A549 treated with dexamethasone at 1 μM for 4 hours (cell line): ENCODE data around the gene LAMA5. TPM values are rescaled to one million over a fixed set of nuclear protein-coding genes. Genes with fewer than 3 reads are reported as not detected.

Experiments used
- total RNA-seq: library from RNA; stranded (reverse); fragments of 200-300 nt; extraction: Qiagen RNA extraction; gene quantifications from 5 replicates; pipeline ENCODE4 v1.2.3, GENCODE V29; 2022

The LAMA5 gene, protein sequence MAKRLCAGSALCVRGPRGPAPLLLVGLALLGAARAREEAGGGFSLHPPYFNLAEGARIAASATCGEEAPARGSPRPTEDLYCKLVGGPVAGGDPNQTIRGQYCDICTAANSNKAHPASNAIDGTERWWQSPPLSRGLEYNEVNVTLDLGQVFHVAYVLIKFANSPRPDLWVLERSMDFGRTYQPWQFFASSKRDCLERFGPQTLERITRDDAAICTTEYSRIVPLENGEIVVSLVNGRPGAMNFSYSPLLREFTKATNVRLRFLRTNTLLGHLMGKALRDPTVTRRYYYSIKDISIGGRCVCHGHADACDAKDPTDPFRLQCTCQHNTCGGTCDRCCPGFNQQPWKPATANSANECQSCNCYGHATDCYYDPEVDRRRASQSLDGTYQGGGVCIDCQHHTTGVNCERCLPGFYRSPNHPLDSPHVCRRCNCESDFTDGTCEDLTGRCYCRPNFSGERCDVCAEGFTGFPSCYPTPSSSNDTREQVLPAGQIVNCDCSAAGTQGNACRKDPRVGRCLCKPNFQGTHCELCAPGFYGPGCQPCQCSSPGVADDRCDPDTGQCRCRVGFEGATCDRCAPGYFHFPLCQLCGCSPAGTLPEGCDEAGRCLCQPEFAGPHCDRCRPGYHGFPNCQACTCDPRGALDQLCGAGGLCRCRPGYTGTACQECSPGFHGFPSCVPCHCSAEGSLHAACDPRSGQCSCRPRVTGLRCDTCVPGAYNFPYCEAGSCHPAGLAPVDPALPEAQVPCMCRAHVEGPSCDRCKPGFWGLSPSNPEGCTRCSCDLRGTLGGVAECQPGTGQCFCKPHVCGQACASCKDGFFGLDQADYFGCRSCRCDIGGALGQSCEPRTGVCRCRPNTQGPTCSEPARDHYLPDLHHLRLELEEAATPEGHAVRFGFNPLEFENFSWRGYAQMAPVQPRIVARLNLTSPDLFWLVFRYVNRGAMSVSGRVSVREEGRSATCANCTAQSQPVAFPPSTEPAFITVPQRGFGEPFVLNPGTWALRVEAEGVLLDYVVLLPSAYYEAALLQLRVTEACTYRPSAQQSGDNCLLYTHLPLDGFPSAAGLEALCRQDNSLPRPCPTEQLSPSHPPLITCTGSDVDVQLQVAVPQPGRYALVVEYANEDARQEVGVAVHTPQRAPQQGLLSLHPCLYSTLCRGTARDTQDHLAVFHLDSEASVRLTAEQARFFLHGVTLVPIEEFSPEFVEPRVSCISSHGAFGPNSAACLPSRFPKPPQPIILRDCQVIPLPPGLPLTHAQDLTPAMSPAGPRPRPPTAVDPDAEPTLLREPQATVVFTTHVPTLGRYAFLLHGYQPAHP (N-terminal part only)
- 196 to 490 TPM (median 420 TPM) in 5 replicates for total RNA-seq

DNA sequence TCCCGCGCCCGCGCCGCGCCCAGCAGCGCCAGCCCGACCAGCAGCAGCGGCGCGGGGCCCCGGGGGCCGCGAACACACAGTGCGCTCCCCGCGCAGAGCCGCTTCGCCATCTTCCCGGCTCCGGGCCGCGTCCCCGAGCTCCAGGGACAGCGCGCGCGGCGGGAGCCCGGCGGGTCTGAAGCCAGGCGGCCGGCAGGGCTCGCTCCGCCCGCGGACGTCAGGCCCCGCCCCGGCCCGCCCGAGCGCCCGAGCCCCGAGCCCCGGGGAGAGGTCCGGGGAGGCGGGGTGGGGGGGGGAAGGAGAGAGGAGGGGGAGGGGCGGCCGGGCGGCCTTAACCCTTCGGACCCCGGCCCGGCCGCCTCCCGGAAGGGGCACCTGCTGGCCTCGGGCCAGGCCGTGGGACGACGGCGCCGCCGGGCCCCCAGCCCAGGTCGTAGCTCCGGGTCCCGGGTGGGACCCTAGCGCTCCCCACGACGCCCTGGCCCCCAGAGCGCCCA is at the start of gene LAMA5:
Gene LAMA5 (minus strand): TSS at position 177 of the 497 bp plus-strand sequence. CDS start 67 bp downstream, at position 110.

DNA sequence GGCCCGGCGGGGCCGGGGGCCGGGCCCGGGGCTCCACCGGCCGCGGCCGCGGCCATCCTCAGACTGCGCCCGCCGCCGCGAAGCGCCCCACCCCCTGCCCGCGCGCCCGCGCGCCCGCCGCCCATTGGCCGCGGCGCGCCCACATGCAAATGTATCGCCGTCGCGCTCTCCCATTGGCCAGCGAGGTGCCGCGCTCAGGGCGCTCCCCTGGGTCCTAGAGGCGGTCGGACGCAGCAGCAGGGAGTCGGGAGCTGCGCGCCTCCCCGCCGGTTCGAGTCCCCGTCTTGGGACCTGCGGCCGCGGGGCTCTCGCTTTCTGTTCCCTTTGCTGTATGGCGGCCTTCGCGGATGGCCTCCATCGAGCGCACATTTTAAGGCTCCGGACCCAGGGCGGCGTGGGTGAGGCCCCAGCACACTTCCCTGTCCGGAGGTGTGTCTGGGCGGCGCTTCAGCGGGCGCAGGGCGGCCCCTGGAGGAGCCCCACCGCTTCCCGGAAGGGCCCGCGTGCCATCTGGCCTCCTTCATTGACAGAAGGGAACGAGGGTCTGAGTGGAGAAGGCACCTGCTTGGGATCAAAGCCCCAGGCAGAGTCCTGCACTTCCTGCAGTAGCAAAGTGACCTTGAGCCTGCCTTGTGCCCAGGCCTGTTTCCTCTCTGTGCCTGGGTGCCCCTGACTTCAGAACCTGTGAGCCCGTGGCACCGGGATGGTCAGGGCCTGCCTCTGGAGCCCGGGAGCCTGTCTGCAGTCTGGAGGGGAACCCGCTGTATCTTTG is 40.3 kb upstream of the LAMA5 start, which contains the start of gene CABLES2:
Gene CABLES2 (minus strand): TSS at position 65 of the 772 bp plus-strand sequence. CDS start 9 bp downstream, at position 56.

DNA sequence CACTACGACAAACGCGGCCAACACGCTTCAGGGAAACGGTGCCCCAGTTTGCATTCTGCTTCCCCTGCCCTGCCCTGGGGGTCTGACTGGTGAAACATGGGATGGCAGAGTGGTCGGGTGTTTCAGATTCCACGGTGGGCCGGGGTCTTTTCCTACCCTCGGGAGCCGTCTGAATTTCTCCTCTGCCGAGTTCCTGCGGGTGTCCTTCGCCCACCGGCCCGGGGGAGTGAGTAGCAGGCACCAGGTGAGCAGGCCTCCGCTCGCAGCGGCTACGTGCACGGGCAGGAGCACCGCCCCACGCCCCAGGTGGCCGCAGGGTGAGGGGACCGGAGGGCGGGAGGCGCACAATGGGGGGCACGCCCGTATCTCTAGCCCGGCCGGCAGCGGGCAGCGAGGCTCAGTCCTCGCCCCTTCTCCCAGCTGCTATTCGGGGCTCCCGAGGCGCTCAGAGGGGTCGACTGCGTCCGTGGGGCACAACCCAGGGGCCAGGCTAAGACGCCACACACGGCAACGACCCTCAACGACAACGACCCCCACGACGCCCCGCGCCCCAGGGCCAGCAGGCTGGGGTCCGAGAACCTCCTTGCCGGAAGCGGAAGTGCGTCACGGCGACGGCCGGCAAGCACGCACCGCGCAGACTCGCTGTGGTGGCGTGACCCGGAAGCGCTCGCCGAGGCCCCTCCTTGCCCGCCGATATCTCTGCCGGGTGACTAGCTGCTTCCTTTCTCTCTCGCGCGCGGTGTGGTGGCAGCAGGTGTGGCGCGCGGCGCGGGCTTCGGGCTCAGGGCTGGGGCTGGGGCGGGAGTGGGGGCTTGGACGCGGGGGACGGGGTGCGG is 19.5 kb upstream of the LAMA5 start, which contains the start of gene RPS21:
Gene RPS21 (plus strand): TSS at position 721 of the 836 bp plus-strand sequence. CDS start 236 bp downstream, outside the sequence.

DNA sequence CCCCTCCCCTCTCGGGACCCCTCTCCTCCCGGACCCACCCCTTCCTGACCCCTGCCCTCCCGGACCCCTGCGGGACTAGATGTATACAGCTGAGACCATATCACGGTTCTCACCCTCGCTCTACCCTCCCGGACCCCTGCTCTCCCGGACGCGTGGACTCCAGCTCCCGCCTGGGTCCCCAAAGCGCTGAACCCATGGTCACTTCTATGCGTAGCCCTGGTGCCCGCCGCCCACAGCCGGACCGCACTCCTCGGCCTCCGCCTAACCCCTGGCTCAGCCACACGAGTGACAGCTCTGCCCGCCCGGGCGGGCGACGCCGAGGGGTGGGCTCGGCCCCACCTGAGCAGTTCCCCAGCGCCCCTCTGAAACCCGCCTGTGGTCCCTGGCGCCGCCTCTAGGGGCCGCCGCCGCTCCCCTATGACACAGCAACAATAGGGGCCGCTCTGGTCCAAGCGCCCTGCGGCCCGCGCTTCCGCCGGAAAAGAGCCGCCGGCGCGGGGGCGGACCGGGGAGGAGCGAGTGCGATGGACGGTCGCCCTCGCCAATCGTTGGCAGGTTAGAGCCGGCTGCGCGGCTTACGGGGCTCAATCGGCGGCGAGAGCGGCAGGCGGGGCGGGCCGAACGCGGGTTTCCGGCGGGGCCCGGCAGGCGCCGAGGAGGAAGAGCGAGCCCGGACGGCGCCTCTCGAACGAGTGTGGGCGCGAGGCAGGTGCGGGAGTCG is 64.6 kb downstream of the LAMA5 start, which contains the start of gene ADRM1:
Gene ADRM1 (plus strand): TSS at position 657 of the 721 bp plus-strand sequence. CDS start 572 bp downstream, outside the sequence.

Other genes with a start within 250 kb of the LAMA5 start
- gene LSM14B, start 244.8 kb downstream of the LAMA5 start, total RNA-seq: 22.5 to 27.4 TPM (median 26.2 TPM) in 5 replicates
- gene PSMA7, start 223.9 kb downstream of the LAMA5 start, total RNA-seq: 468 to 508 TPM (median 489 TPM) in 5 replicates
- gene SS18L1, start 223.5 kb downstream of the LAMA5 start, total RNA-seq: 5.2 to 10.1 TPM (median 8.5 TPM) in 5 replicates
- gene MTG2, start 184.3 kb downstream of the LAMA5 start, total RNA-seq: 27.8 to 39.7 TPM (median 36.5 TPM) in 5 replicates
- gene HRH3, start 147.0 kb downstream of the LAMA5 start, total RNA-seq: not detected in 5 replicates
- gene OSBPL2, start 128.8 kb downstream of the LAMA5 start, total RNA-seq: 19.4 to 26.4 TPM (median 21.7 TPM) in 5 replicates
- 146 to 196 TPM (median 189 TPM) in 5 replicates for gene ADRM1, start 64.3 kb downstream of the LAMA5 start, total RNA-seq
- gene RPS21, start 19.8 kb upstream of the LAMA5 start, total RNA-seq: 2,112 to 2,510 TPM (median 2,240 TPM) in 5 replicates
- 4.7 to 7.2 TPM (median 6.5 TPM) in 5 replicates for gene CABLES2, start 40.0 kb upstream of the LAMA5 start, total RNA-seq
- 1.0 to 2.1 TPM (median 1.2 TPM) in 5 replicates for gene RBBP8NL, start 60.2 kb upstream of the LAMA5 start, total RNA-seq
- gene GATA5, start 108.7 kb upstream of the LAMA5 start, total RNA-seq: 0.45 to 0.86 TPM (median 0.75 TPM) in 5 replicates